Fibroblast of lung (primary cell): ENCODE data around the gene NFKBIB. TPM values are rescaled to one million over a fixed set of nuclear protein-coding genes. Genes with fewer than 3 reads are reported as not detected.

Source experiments
- DNase-seq, 2 donors: peaks; one replicate each; pipeline versions ENCODE4 v3.0.0 to v3.0.0-alpha.2; 2010; ENCODE audit warnings: low read depth in 2 of 2
- H2AFZ ChIP-seq: 2 replicates; pipeline ENCODE4 v1.5.1; 2012; ENCODE audit warnings: low read length, control low read depth, inconsistent platforms
- H3K27ac ChIP-seq: 2 replicates; pipeline ENCODE4 v1.5.1; 2011; ENCODE audit warnings: low read length, control low read depth; ENCODE audit not compliant: insufficient read depth
- H3K27me3 ChIP-seq: 2 replicates; pipeline ENCODE4 v1.5.1; 2011; ENCODE audit warnings: mild to moderate bottlenecking, low read length; ENCODE audit not compliant: control insufficient read depth, insufficient read depth
- H3K36me3 ChIP-seq: 2 replicates; pipeline ENCODE4 v1.5.1; 2011; ENCODE audit warnings: low read length; ENCODE audit not compliant: control insufficient read depth, insufficient read depth
- H3K4me1 ChIP-seq: 2 replicates; pipeline ENCODE4 v1.5.1; 2011; ENCODE audit warnings: low read length; ENCODE audit not compliant: control insufficient read depth, insufficient read depth; ENCODE audit errors: extremely low read depth
- H3K4me2 ChIP-seq: 2 replicates; pipeline ENCODE4 v1.5.1; 2011; ENCODE audit warnings: low read length, control low read depth; ENCODE audit not compliant: insufficient read depth; ENCODE audit errors: extremely low read depth
- H3K4me3 ChIP-seq, 4 experiments: fragments of 200-600 bp in 1 of 4; sonication (generic) in 1 of 4; replicated peaks in 1 of 4; 2 replicates each; pipeline ENCODE4 v1.5.1; 2011 to 2016; ENCODE audit warnings: low read length in 4 of 4, low read depth in 3 of 4, mild to moderate bottlenecking in 3 of 4, control low read depth in 2 of 4, inconsistent platforms in 1 of 4, mixed read lengths in 1 of 4; ENCODE audit not compliant: insufficient read depth in 1 of 4; ENCODE audit errors: control extremely low read depth in 1 of 4
- H3K79me2 ChIP-seq: 2 replicates; pipeline ENCODE4 v1.5.1; 2012; ENCODE audit warnings: mild to moderate bottlenecking, low read length, inconsistent platforms; ENCODE audit not compliant: control insufficient read depth, insufficient read depth
- H3K9ac ChIP-seq: 2 replicates; pipeline ENCODE4 v1.5.1; 2011; ENCODE audit warnings: mild to moderate bottlenecking, low read length, control low read depth; ENCODE audit not compliant: insufficient read depth
- H3K9me3 ChIP-seq: 2 replicates; pipeline ENCODE4 v1.5.1; 2012; ENCODE audit warnings: low read depth, low read length; ENCODE audit not compliant: control insufficient read depth, insufficient read depth
- H4K20me1 ChIP-seq: 2 replicates; pipeline ENCODE4 v1.5.1; 2011; ENCODE audit warnings: low read length; ENCODE audit not compliant: control insufficient read depth, insufficient read depth; ENCODE audit errors: extremely low read depth
- CTCF ChIP-seq, 2 donors: IDR thresholded peaks in 1 of 2; conservative IDR thresholded peaks in 1 of 2; 1 replicate in 1 of 2; 2 replicates in 1 of 2; pipeline ENCODE4 v1.5.1; 2011 to 2012; ENCODE audit warnings: low read length in 2 of 2, control low read depth in 1 of 2, inconsistent platforms in 1 of 2, low read depth in 1 of 2, mild to moderate bottlenecking in 1 of 2
- EZH2 ChIP-seq: IDR thresholded peaks from 2 replicates; pipeline ENCODE4 v1.5.1; 2012; ENCODE audit warnings: low read length, control low read depth, mild to moderate bottlenecking; ENCODE audit errors: missing control alignments
- polyA plus RNA-seq, 2 donors: library from polyadenylated mRNA; depleted of rRNA in 1 of 2; stranded (reverse) in 1 of 2; unstranded in 1 of 2; fragments of >200 nt; gene quantifications; 2 replicates each; pipeline ENCODE4 v1.2.1, GENCODE V29; 2011 to 2012; ENCODE audit warnings: missing spikeins in 1 of 2
- total RNA-seq: library from RNA; depleted of rRNA; stranded (reverse); fragments of >200 nt; gene quantifications from 2 replicates; pipeline ENCODE4 v1.2.1, GENCODE V29; 2014

The NFKBIB gene
- total and polyA plus RNA-seq, 2 donors (not counting 1 experiment from before 2014, with no cell fraction given), result 8.3 to 10.9 TPM

GRCh38 chr19:38877781-38878574, 21.8 kb upstream of the NFKBIB start, which contains the start of gene RINL:
RINL (minus strand) TSS chr19:38878275; CDS start chr19:38876742, 1,533 bp downstream.
- H2AFZ ChIP-seq, result no peak within 1 kb of the TSS
- no peaks in the 10 kb centered on the region for H3K27me3 ChIP-seq
- H3K9ac ChIP-seq, result no peak within 1 kb of the TSS
- TF ChIP-seq EZH2 (no peak), CTCF (conservative IDR thresholded peaks at IDR 0.05 in 1 of 2, IDR thresholded peaks at IDR 0.05 in 1 of 2; ENCODE audit: low read depth in 1 of 2, low read length in 2 of 2) (no peak)
- no peak within 1 kb of the TSS for H3K27ac ChIP-seq
- no peak for DNase-seq
- no peak within 1 kb of the TSS for H3K4me2 ChIP-seq
- H3K36me3 ChIP-seq, result no peaks in the 10 kb centered on the region
- no peaks in the 10 kb centered on the region for H4K20me1 ChIP-seq
- no peaks in the 10 kb centered on the region for H3K9me3 ChIP-seq
- H3K4me1 ChIP-seq, result no peaks in the 10 kb centered on the region
- H3K4me3 ChIP-seq, result no peak within 1 kb of the TSS
- no peaks in the 10 kb centered on the region for H3K79me2 ChIP-seq

- H3K4me1 ChIP-seq, result no peaks in the 10 kb centered on the region
- H3K4me2 ChIP-seq, result no peak overlapping the region
- no peak overlapping the region for H2AFZ ChIP-seq
- DNase-seq, result no peak
- H3K79me2 ChIP-seq, result no peaks in the 10 kb centered on the region
- H3K9me3 ChIP-seq, result no peaks in the 10 kb centered on the region
- no peaks in the 10 kb centered on the region for H3K27me3 ChIP-seq
- H3K9ac ChIP-seq, result no peak overlapping the region
- H3K36me3 ChIP-seq, result no peaks in the 10 kb centered on the region
- no peak overlapping the region for H3K4me3 ChIP-seq
- no peak overlapping the region for H3K27ac ChIP-seq
- TF ChIP-seq CTCF (conservative IDR thresholded peaks at IDR 0.05 in 1 of 2, IDR thresholded peaks at IDR 0.05 in 1 of 2; ENCODE audit: low read depth in 1 of 2, low read length in 2 of 2), result no peak
- no peak for TF ChIP-seq EZH2
- no peaks in the 10 kb centered on the region for H4K20me1 ChIP-seq
Observed at GRCh38 chr19:38878575-38879399, 21.0 kb upstream of the NFKBIB start.

- Histone ChIP-seq H3K4me3 (no peak overlapping the region), H3K27ac (no peak overlapping the region), H2AFZ (no peak overlapping the region), H3K9me3 (no peaks in the 10 kb centered on the region), H3K79me2 (no peaks in the 10 kb centered on the region), H3K36me3 (no peaks in the 10 kb centered on the region), H3K4me2 (no peak overlapping the region), H3K4me1 (no peaks in the 10 kb centered on the region), H3K27me3 (no peaks in the 10 kb centered on the region), H4K20me1 (no peaks in the 10 kb centered on the region), H3K9ac (no peak overlapping the region)
- no peak for TF ChIP-seq EZH2
- no peak for TF ChIP-seq CTCF (conservative IDR thresholded peaks at IDR 0.05 in 1 of 2, IDR thresholded peaks at IDR 0.05 in 1 of 2; ENCODE audit: low read depth in 1 of 2, low read length in 2 of 2)
- no peak for DNase-seq
Observed at GRCh38 chr19:38879400-38879751, 20.4 kb upstream of the NFKBIB start.
